Right kidney (tissue), 1 donor: Measurements from ENCODE around the gene DSE.

Experiments used
- DNase-seq: peaks from one replicate; pipeline ENCODE4 v3.0.0-alpha.2; 2016

Gene DSE

DNA sequence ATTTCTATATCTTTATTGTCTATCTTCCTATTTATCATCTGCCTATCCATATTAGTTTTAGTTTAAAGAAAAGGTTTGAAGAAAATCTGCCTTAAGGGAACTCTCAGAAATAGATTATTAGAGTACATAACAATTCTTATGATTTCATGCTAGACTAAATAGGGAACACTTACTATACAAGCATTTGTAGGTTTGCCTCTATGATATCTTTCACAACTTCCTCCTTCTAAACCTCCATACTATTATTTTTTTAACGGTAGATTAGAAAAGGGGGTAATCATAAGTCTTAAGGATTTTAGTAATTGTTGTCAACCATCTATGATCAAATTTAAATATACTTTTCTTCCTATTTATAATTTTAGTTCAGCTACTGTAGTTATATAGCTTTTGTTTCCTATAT, 11.6 kb upstream of the DSE start:
- DNase-seq = no peak

DNA sequence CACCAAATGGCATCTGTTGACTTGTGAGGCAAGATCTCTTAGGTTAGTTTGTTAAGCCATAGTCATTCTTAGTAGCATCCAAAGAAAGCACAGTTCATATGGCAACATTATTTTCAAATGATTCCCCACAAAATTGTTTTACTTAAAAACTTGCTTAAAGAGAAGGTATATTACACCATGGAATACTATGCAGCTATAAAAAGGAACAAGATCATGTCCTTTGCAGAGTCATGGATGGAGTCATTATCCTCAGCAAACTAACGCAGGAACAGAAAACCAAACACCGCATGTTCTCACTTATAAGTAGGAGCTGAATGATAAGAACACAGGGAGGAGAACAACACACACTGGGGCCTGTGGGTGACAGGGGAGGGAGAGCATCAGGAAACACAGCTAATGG, 10.9 kb upstream of the DSE start:
- DNase-seq = no peak

DNA sequence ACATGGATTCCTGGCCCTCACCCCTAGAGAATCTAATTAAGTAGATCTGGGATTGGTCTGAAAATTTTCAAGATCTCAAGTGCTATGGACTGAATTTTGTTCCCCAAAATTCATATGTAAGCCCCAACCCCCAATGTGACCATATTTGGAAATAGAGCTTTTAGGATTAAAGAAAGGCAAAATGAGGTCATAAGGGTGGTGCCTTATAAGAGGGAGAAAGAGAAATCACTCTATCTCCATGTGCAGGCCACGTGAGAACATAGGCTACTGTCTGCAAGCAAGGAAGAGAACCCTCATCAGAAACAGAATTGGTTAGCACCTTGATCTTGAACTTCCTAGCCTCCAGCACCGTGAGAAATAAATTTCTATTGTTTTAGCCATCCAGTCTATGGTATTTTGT, 8.5 kb upstream of the DSE start:
- no peak for DNase-seq

DNA sequence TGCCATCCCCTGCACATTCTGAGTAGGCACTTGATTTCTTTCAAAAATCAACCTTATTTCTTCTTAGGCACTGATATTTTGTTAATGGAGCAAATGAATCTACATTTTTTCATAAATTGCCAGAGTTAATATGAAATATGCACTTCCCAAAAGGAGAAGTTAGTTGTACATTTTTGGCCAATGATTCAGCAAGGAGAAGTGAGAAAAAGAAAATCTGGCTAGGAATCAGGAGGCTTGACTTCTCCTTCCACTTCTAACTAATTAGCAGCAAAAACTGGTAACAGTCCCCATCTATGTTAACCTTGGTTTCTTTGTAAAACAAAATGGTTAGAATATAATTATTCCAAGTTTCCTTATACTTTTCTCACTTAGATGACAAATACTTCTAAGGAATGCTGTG, 7.0 kb upstream of the DSE start:
- no peak for DNase-seq

DNA sequence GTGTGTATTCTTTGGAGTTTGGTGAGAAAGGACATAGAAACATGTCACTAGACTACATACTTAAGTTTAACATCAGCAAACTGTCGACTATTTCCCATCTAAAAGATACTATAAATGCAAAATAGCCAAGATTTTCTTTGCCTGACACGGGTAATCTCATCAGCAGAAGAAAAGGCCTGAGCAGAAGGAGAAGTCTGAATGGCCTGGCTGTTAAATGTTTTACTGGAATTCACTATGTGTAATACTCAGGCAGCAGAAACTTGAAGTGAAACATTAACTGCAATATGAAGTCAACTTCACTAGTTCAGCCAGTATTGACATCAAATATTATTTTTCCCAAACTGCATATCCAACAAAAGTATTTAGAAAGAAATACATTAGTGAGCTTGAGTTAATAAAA, 6.4 kb upstream of the DSE start:
- no peak for DNase-seq

DNA sequence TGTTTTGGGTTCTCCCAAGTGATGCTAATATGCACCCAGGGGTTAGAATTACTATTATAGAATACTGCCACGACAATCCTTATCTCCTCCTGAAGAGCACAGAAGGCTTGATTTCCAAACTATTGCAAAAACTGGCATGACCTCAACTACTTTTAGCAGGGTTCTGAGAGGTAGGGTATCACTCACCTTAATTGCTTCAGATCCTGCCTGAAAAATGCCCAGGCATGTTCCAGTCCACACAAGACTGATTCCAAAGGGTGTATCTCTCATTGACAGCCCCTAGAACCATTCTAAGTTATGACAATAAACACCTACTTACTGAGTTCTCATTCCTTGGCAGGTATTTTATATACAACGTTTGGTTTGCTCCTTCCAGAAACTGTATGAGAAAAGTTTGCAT, 5.0 kb upstream of the DSE start:
- DNase-seq = no peak

DNA sequence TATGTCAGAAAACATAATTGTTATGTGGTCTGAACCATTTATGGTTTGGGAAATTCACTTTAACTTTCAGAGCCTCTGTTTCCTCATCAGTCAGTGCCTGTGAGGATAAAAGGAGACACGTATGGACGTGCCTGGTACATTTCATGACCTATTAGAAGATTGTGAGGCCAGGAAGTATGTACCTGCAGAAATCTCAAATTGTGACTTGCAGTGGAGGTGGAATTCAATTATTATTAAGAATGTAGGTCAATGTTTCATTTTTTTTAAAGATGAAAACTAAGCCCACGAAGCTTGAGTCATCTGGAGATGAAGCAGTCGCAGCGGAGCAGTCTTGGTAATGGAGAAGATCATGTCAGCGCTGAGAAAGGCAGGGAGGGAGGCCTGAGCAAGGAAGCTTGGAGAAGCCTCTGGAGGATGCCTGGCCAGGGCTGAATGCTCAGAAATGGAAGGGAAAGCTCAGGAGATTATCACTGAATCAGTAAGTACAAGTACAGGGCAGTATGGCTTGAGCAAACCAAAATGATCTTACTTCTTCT, 3.9 kb upstream of the DSE start:
- DNase-seq = no peak

DNA sequence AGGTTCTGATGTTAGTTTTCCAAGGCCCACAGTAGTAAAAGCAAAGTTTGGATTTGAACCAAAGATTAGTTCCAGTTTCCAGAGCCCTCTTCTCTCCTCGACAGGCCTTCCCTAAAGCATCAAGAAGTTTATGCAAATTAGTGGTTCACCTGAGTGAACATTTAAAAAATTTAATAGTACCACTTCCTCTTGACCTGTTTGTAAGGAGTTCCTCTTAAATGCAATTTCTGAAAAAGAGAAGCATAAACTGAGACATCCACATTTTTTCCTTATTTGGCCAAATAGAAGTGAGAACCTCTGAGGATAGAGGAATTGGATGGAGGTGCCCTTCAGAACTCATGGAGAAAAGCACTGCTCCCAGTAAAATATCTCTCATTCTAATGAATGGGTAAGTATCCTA, 1.2 kb upstream of the DSE start:
- DNase-seq = no peak

DNA sequence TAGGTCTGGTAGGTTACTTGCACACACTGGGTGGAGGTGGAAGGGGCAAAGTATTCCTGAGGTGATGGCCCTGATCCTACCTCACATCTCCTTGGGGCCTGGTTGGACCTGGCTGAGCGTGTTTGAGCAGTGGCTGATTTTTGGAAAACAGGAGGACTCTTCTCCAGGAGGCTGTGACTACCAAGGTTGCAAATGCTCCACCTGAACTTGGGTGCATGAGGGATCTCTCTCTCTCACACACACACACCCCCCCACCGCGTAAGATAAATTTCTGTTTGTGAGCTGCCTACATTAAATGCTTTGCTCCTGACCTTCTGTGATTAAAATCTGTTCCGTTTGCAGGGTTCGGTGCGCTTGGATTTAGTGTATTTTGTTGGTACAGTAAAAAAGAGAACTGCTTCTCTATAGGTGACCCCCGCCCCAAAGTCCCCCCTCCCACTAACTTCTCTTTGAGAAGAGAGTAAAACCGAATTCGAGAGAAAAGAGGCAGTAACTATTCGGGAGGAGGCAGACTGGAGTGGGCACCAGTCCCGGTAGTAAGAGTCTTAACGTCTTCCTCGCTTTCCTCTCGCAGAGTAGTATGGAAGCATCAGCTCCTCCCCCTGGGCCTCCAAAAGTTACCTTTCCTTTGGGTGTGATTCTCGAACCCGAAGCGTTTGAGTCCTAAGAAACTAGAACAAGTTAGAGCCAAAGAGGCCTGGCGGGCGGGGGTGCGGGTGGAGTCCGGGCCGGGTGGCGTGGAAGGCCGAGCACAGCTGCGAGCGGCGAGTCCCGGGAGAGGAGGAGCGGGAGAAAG, 585 bp upstream of the DSE start:
- DNase-seq = peak; percentile 80

DNA sequence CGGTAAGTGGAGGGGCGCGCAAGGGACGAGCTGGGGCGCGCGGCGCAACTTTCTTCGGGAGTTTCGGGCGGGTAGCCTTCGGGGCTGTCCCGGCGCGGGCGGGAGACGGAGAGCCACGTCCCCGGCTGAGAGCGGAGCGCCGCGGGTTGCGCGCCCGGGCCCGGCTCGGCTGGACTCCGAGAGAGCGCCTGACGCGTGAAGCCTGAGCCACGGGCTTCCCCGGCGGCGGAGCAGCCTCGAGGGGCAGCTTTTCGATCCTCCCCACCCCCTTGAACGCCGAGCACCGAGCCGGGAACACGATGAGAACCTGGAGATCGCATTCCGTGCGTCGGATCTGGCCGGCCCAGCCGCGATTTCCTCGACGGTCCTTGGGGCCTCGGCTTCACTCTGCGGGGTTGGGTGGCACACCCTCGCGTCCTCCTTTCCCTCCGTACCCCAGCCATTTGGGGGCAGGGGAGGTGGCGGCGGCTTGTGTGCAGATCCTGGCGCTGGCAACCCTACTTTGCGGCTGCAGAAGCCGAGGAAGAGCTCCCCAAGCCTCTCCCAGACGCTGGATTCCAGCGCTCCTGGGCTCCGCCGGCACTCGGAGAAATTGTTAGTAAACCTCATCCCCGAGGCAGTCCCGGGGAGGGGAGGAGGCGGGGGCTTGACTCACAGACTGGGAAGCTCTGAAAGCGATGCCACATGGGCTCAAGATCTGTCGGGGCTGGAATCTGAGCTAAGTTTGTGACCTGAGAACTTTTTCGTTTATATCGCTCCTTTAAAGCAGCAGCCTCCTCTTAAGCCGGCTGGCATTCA, 572 bp downstream of the DSE start:
- peak; percentile 94 for DNase-seq

DNA sequence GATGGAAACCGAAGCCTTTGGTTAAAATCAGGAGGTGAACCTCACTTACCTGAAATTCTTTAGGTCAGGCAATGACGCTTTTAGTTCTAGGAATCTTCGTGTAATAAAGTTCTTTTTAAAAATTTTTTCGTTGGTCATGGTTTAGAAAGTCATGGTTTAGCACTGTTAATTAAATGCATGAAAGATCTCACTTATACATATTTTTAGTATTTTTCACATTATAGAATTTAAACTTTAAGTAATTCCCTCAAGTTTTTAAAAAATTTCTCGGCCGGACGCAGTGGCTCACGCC, 1.1 kb downstream of the DSE start:
- DNase-seq = no peak

DNA sequence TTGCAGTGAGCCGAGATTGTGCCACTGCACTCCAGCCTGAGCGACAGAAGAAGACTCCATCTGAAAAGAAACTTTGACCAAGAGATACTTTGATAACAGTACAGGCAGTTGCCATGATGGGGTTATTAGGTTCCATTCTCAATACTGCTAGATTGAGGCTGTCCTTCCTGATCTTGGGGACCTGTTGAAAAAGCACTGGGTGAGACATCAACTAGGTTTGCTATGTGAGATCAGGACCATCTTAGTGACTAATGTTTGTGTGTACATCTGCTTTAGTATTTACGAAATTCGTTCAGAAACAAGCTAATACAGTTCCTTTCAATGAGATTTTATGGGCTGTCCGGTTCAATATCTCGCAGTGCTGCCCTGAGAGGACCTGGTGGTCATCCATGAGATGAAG, 2.6 kb downstream of the DSE start:
- DNase-seq = no peak

DNA sequence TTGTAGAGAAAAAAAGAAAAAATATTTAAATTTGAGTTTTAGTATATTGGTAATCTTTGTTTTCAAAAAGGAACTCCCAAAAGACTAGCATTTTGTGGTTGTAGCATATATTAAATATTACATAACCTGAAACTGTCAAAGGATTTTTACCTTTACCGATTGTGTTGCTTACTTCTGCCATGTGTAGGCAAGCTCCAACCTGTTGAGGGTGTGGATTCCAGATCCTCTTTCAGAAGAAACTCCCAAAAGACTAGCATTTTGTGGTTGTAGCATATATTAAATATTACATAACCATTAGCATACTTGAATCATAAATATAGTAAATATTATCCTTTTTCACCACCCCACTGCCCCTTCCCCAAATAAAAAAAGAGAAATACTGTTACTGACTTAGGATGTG, 3.2 kb downstream of the DSE start:
- no peak for DNase-seq

DNA sequence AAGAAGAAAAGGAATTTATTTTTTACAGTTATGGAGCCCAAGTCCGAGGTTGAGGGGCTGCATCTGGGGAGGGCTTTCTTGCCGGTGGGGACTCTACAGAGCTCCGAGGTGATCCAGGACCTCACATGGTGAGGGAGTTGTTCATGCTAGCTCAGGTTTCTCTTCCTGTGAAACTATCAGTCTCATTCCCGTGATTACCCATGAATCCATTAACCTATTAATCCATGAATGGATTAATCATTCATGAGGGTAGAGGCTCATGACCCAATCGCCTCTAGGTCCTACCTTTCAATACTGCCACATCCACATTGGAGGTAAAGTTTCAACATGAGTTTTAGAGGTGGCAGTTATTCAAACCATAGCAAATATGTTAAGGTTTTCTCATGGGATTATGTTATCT, 3.8 kb downstream of the DSE start:
- DNase-seq = no peak

DNA sequence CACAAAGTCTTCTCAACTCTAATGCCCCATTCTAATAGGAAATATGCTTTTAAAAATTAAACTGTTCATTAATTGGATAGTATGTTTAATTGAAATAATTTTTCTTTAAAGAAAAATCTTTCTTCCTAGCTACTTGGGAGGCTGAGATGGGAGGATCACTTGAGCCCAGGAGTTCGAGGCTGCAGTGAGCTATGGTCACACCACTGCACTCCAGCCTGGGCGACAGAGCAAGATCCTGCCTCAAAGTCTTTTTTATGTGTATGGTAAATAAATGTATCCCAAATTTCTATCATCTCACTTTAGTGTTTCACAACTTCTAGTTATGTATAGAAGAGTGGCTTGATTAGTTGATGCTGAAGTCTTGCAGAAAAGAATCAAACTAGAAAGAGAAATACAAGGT, 4.5 kb downstream of the DSE start:
- DNase-seq = no peak

DNA sequence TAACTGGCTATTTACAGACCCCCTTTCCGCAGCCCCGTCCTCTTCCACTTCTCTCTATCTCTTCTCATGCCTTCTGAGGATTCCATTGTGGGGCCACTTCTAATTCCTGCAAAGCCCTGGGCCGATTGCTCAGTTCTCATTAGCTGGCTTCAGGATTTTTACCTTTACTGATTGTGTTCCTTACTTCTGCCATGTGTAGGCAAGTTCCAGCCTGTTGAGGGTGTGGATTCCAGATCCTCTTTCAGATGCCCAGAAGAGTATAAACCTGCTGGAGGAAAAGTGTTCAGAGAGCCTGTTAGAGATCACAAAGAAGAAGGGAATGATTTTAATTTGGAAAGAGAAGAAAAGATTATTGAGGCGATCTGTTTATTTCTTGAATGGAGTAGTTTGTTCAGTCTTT, 5.4 kb downstream of the DSE start:
- no peak for DNase-seq

DNA sequence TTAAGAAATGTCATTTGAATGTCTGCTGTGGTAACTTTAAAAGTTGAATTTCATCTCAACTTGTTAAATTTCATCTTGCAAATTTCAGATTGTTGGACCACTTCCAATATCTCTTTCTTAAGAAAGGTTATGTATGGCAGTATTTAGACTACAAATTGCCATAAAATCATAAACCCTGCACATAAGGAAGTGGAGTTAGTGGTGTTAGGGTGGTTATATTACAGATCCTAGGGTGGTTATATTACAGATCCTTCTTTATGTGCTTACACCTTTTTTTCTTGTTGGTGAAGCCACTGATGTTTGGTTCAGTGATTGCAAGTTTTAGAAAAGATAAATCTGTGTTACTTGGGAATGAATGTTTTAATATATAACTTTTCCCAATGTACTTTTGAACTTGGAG, 9.0 kb downstream of the DSE start:
- no peak for DNase-seq

DNA sequence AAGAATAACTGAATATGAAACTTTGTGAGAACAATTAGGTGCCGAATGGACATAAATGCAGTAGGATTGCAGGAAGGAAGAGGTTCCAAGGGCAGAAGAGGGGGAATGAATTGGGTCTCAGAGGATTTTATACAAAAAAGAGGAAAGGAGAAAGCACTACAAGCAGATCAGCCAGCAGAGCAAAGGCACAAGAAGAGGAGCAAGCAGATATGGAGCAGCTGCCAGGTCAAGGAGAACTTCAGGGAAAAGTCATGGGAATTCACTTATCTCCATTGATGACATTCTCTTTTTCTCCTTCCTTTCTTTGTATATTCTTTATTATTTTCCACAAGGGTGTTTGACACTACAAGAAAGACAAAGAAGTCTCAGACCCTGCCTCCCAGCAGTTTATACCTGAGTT, 9.6 kb downstream of the DSE start:
- no peak for DNase-seq

DNA sequence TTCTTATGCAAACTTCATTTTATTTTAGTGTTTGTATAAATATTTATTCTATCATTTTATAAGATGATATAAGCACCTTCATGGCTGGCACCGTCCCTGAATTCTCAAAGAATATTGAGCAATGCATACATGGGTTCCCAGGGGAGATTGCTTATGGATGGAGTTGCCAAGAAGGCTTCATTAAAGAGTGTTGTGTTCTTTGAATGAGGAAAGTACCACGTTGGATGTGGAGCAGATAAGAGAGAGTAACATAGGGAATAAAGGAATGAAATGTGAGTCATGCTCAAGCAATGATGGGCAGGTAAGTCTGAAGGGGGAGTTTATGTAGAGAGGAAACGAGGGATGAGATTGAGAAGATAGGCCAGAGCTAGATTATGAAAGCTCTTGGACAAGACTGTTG, 10.3 kb downstream of the DSE start:
- no peak for DNase-seq

DNA sequence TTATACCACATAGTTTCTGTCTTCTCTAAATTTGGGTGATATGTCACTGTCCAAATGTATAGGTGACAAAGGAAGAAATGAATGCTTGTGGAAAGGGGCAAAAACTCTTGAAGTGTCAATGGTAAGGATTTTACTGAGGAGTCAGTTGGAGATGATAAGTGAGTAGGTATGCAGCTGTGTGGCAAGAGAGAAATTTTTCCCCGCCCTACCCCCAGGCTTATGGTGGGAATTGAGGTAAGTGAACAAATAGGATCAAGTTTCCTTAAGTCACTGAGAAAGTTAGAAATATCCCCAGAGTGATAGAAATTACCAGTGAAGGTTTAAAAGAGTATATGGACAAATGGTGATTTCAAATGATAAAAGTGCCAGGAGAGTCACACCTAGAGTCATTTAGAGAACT, 11.8 kb downstream of the DSE start:
- DNase-seq = no peak

DNA sequence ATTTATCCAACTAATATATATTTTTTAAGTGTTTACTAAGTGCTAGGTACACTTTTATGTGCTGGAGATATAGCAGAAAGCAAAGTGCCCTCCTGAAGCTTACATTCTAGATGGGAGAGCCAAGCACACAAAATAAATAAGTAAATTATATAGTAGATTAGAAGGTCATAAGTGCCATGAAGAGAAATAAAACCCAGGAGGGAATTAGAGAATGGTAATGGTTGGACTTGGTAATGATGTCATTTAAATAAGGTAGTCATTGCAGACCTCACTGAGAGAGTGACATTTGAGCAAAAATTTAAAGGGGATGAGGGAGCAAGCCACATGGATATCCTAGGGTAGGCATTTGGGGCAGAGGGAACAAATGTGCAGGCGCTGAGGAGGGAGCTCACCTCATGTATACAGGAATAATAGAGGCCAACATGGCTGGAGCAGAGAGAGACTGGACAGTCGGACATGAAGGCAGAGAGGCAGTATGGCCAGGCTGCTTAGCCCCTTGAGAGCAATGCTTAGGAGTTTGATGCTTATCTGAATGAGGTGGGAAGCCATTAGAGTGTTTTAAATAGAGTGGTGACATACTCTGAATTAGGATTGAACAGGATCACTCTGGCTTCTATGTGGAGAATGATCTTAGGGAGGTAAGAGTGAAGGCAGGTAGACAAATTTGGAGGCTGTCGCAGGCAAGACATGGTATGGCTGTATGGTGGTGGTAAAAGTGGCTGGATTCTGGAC, 14.1 kb downstream of the DSE start:
- DNase-seq = no peak

DNA sequence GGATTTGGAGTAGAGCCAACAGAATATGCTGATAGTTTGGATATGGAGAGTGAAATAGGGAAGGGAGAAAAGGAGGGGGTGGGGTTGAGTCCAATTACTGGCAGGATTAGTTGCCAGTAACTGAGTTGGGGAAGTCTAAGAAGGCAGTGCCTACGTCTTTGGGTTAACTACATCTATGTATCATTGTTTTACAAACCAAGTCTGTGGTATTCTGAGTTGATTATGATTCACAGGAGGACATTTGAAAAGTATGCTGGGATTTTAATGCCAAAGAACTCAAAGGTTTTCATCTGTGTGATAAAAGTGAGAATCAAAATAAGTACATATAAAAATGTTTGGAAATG, 14.7 kb downstream of the DSE start:
- DNase-seq = no peak

DNA sequence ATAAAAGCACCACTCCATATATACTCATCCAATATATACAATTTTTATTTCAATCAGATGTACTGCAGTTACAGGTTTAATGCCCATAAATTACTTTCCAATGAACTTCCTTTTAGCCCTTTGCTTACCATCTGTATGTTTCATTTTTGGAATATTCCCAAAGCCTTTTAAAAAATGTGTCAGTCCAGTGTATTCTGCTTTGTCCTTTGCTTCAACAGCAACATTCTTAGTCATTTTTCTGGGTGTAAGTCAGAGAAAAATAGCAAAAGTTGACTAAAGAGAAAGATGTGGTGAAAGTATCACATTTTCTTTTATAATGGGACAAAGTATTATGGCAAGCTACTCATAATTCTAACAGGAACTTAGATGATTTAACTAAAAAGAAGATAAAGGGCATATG, 15.2 kb downstream of the DSE start:
- DNase-seq = no peak
